Lower leg skin (tissue), 3 donors: ENCODE data around the gene FPGS.

ENCODE experiments used
- POLR2A ChIP-seq, 2 donors: fragments of 450-650 bp; IDR thresholded peaks; one replicate each; pipeline ENCODE4 v1.6.1; 2016 to 2017; ENCODE audit warnings: antibody characterized with exemption in 2 of 2, mild to moderate bottlenecking in 1 of 2, moderate library complexity in 1 of 2
- TF ChIP-seq, protein P1 (sequence below), 3 donors: fragments of 450-650 bp; IDR thresholded peaks; one replicate each; pipeline ENCODE4 v1.5.1; 2016; ENCODE audit warnings: antibody characterized with exemption in 3 of 3, mild to moderate bottlenecking in 3 of 3, moderate library complexity in 2 of 3

DNA sequence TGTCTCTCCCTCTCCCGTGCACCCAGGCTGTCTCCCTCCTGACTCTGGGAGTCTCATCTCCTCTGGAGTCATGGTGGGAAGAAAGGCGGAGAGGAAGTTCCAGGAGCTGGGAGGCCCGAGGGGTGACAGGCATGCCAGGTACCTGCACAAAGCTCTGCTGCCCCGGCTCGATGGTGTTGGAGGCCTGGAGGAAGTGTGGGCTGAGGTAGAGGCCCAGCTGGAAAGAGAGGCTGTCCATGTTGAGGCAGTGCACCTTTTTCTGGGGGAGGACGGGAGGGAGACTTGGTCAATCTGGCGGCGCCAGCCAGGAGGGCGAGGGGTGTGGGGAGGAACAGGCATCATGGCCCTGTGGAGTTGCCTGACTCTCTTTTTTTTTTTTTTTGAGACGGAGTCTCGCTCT is 15.9 kb downstream of the FPGS start:
- TF ChIP-seq, protein P1, sequence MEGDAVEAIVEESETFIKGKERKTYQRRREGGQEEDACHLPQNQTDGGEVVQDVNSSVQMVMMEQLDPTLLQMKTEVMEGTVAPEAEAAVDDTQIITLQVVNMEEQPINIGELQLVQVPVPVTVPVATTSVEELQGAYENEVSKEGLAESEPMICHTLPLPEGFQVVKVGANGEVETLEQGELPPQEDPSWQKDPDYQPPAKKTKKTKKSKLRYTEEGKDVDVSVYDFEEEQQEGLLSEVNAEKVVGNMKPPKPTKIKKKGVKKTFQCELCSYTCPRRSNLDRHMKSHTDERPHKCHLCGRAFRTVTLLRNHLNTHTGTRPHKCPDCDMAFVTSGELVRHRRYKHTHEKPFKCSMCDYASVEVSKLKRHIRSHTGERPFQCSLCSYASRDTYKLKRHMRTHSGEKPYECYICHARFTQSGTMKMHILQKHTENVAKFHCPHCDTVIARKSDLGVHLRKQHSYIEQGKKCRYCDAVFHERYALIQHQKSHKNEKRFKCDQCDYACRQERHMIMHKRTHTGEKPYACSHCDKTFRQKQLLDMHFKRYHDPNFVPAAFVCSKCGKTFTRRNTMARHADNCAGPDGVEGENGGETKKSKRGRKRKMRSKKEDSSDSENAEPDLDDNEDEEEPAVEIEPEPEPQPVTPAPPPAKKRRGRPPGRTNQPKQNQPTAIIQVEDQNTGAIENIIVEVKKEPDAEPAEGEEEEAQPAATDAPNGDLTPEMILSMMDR (IDR thresholded peaks at IDR 0.05), result no peak
- no peak for TF ChIP-seq POLR2A (IDR thresholded peaks at IDR 0.05)
